Pancreas (tissue), 10 donors: Measurements from ENCODE around the gene PMAIP1. TPM values are rescaled to one million over a fixed set of nuclear protein-coding genes. Genes with fewer than 3 reads are reported as not detected.

ENCODE experiments used
- ATAC-seq, 4 donors: fragments of 200-7000 bp; cut with Tn5 transposase; one replicate each; pipeline versions ENCODE4 v1.8.0 to v1.9.1; 2020; ENCODE audit warnings: mild to moderate bottlenecking in 4 of 4, moderate library complexity in 4 of 4
- DNase-seq, 6 donors: peaks; one replicate each; pipeline ENCODE4 v3.0.0-alpha.2; 2020
- FAIRE-seq: peaks from 2 replicates; lab custom pipeline; 2012; peaks lifted over from hg19 to GRCh38; lab: Jason Lieb, UNC
- H3K27ac ChIP-seq, 4 donors: fragments of 200-600 bp; sonication (generic); 1 replicate in 3 of 4; 2 replicates in 1 of 4; pipeline versions ENCODE4 v1.5.0 to v1.8.0; 2020
- H3K27me3 ChIP-seq, 4 donors: fragments of 200-600 bp; one replicate each; pipeline ENCODE4 v1.8.0; 2021
- H3K36me3 ChIP-seq, 3 donors: fragments of 200-600 bp; sonication (generic) in 1 of 3; one replicate each; pipeline versions ENCODE4 v1.5.0 to v1.8.0; 2020 to 2021
- H3K4me1 ChIP-seq, 3 donors: fragments of 200-600 bp; one replicate each; pipeline ENCODE4 v1.8.0; 2021
- H3K4me3 ChIP-seq, 4 donors: fragments of 200-600 bp; sonication (generic) in 2 of 4; one replicate each; pipeline versions ENCODE4 v1.5.0 to v1.8.0; 2020 to 2021
- H3K9me3 ChIP-seq, 4 donors: fragments of 200-600 bp; one replicate each; pipeline ENCODE4 v1.8.0; 2021
- WGBS, 2 donors: extraction: QIAGEN DNeasy Blood & Tissue Kit; methylation state at CpG; one replicate each; pipeline ENCODE4 v1.1.7; 2013; 5-methylcytosine and 5-hydroxymethylcytosine counted together
- intact Hi-C, 3 donors: fragments of 100-400 bp; cut with DNase I; formaldehyde crosslinking; loops; one replicate each; pipeline versions ENCODE4 v1.11.1 to v1.14.2; 2022
- polyA plus RNA-seq, 2 donors: library from polyadenylated mRNA; stranded (reverse); fragments of 200-250 nt; gene quantifications; one replicate each; pipeline ENCODE4 v1.2.3, GENCODE V29; 2013
- total RNA-seq, 6 donors: library from RNA; stranded (reverse); fragmentation: NEBNext Ultra II Directional in 4 of 6; extraction: Animal tissue kit (Norgen Biotek cat#: 25700) in 4 of 6; gene quantifications; one replicate each; pipeline versions ENCODE4 v1.2.1 to v1.2.4, GENCODE V29; 2021 to 2023
- TF ChIP-seq, protein P1 (sequence below), 4 donors: fragments of 200-600 bp; sonication (generic) in 3 of 4; IDR thresholded peaks; one replicate each; pipeline versions ENCODE4 v1.5.0 to v1.8.0; 2021; ENCODE audit warnings: antibody characterized with exemption in 4 of 4
- donor health status: healthy with polysubstance abuse.
- donor health status: DM: no; HTN: no; CAD: no; lungs with moderate emphysema.
- donor health status: DM: no; HTN: no; CAD: no.
- donor health status: control.
- donor health status: control.
- donor health status: Bipolar disorder and iron deficiency.
- donor health status: DM: yes; HTN: yes; CAD: no.
- donor health status: DM: no; HTN: no; CAD: no.
- donor health status: DM: no; HTN: no; CAD: no.
- donor health status: DM: yes; HTN: yes; CAD: no.

The PMAIP1 gene
- total and polyA plus RNA-seq, 8 donors = 0.16 to 2.4 (median 0.65) TPM

DNA sequence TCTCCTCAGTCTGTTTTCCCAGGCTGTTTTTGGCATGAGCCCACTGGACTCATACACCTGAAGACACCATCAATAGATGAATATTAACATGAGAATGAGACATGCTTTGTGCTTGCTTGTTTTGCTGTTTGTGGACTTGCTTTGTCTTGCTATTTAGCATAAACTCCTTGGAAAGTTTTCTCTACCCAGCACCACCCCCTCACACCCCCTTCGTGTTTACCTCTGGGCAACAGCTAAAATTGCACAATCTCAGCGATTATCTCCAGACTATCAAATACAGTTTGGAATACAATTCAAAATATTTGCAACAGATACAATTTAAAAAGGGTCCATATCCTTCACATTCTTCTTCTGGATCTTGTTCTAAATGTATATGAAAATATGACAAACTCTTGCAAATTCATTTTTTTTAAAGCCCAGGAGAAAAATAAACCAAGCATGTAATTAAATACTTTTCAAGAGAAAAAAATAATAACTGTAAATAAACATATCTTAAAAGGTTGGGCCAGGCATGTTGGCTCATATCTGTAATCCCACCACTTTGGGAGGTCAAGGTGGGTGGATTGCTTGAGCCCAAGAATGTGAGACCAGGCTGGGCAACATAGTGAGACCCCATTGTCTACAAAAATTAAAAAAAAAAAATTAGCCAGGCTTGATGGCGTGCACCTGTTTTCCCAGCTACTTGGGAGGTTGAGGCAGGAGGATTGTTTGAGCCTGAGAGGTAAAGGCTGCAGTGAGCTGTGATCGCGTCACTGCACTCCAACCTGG is 32.3 kb upstream of the PMAIP1 start:
- no peaks in the 10 kb centered on the region for H3K27me3 ChIP-seq
- DNase-seq = no peak
- H3K36me3 ChIP-seq = no peaks in the 10 kb centered on the region
- H3K4me1 ChIP-seq = no peaks in the 10 kb centered on the region
- WGBS, 2 donors = 63 to 64% methylated on average over 5 of the region's 5 CpGs
- intact Hi-C loops = no loop called here
- TF ChIP-seq, protein P1, sequence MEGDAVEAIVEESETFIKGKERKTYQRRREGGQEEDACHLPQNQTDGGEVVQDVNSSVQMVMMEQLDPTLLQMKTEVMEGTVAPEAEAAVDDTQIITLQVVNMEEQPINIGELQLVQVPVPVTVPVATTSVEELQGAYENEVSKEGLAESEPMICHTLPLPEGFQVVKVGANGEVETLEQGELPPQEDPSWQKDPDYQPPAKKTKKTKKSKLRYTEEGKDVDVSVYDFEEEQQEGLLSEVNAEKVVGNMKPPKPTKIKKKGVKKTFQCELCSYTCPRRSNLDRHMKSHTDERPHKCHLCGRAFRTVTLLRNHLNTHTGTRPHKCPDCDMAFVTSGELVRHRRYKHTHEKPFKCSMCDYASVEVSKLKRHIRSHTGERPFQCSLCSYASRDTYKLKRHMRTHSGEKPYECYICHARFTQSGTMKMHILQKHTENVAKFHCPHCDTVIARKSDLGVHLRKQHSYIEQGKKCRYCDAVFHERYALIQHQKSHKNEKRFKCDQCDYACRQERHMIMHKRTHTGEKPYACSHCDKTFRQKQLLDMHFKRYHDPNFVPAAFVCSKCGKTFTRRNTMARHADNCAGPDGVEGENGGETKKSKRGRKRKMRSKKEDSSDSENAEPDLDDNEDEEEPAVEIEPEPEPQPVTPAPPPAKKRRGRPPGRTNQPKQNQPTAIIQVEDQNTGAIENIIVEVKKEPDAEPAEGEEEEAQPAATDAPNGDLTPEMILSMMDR (IDR thresholded peaks at IDR 0.05) = no peak
- H3K4me3 ChIP-seq = no peak overlapping the region
- no peak for ATAC-seq
- no peak for FAIRE-seq
- no peak overlapping the region for H3K27ac ChIP-seq
- no peaks in the 10 kb centered on the region for H3K9me3 ChIP-seq

DNA sequence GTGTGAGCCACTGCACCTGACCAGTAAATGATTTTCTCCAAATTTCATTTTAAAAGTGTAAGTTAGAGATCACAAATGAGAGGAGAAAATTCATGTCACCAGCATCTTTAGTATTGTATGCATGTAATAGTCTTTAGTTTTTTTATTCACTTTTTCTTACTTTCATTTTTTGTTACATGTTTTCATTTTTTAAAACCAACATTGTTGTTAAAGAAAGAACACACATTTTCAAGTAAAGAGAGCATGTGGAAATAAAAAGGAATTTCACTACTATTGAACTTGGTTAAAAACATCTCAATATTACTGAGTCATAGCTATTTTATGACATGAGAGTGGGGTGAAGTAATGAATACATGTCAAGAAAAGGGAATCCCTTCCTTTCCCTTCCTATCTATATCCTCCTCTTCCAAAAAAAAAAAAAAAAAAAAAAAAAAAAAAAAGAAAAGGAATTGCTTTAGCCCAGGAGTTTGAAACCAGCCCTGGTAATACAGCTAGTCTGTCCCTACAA is 29.1 kb upstream of the PMAIP1 start:
- FAIRE-seq (no peak), ATAC-seq (no peak), DNase-seq (no peak)
- TF ChIP-seq, protein P1 (IDR thresholded peaks at IDR 0.05) = no peak
- no peaks in the 10 kb centered on the region for H3K36me3 ChIP-seq
- intact Hi-C loops = no loop called here
- H3K4me3 ChIP-seq = no peak overlapping the region
- no peaks in the 10 kb centered on the region for H3K27me3 ChIP-seq
- no peaks in the 10 kb centered on the region for H3K9me3 ChIP-seq
- no peaks in the 10 kb centered on the region for H3K4me1 ChIP-seq
- no peak overlapping the region for H3K27ac ChIP-seq

- Histone ChIP-seq H3K4me3 (no peak overlapping the region), H3K36me3 (no peaks in the 10 kb centered on the region), H3K27me3 (no peaks in the 10 kb centered on the region), H3K4me1 (no peaks in the 10 kb centered on the region), H3K27ac (no peak overlapping the region), H3K9me3 (no peaks in the 10 kb centered on the region)
- no peak for DNase-seq
- WGBS, 2 donors = 47 to 57% methylated on average over 10 of the region's 10 CpGs
- TF ChIP-seq, protein P1 (IDR thresholded peaks at IDR 0.05) = no peak
- FAIRE-seq = no peak
- ATAC-seq = no peak
- intact Hi-C loops = no loop called here
Measured at GRCh38 chr18:59871711-59872362, 28.0 kb upstream of the PMAIP1 start.

DNA sequence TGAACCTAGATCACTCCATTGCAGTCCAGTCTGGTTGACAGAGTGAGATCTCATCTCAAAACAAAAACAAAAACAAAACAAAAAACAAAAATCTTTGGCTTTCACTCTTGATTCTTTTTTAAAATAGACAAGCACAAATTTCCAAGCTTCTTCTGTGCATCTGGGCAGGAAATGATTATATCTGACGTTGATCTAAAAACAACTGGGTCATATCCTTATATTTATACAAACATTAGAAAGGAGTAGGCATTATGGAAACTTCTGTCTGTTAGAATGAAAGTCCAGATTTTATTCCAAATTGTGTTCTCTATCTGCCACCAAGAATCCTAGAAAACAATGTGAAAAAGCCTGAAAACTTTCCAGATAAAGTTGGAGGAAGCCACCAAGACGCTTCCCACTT is 26.2 kb upstream of the PMAIP1 start:
- Histone ChIP-seq H3K4me3 (no peak overlapping the region), H3K9me3 (no peaks in the 10 kb centered on the region), H3K36me3 (no peaks in the 10 kb centered on the region), H3K27me3 (no peaks in the 10 kb centered on the region), H3K4me1 (no peaks in the 10 kb centered on the region), H3K27ac (no peak overlapping the region)
- TF ChIP-seq, protein P1 (IDR thresholded peaks at IDR 0.05) = no peak
- DNase-seq = no peak
- no peak for ATAC-seq
- no peak for FAIRE-seq
- WGBS, 2 donors = 68 to 73% methylated on average over 2 of the region's 2 CpGs
- intact Hi-C loops = no loop called here

DNA sequence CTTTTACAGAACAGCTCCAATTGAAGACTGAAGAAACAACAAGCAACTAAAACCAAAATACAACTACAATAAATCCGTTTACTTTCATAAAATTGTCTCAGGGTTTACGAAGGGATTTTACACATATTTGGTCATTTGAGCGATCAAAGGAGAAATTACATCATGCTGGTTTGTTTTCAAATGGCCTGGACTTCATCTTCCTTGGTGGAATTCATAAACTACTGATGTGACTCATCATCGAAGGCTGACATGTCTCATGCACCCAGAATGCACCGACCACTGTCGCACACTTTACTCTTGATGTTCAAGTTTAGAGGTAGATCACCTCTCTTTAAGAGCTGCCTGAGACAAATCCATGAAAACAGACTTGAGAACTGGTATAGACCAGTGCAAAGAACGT is 25.6 kb upstream of the PMAIP1 start:
- WGBS, 2 donors = 84 to 85% methylated on average over 7 of the region's 7 CpGs
- ATAC-seq (no peak), DNase-seq (no peak), FAIRE-seq (no peak)
- no peak overlapping the region for H3K27ac ChIP-seq
- H3K4me3 ChIP-seq = no peak overlapping the region
- intact Hi-C loops = no loop called here
- TF ChIP-seq, protein P1 (IDR thresholded peaks at IDR 0.05) = no peak
- no peaks in the 10 kb centered on the region for H3K36me3 ChIP-seq
- no peaks in the 10 kb centered on the region for H3K4me1 ChIP-seq
- no peaks in the 10 kb centered on the region for H3K9me3 ChIP-seq
- H3K27me3 ChIP-seq = no peaks in the 10 kb centered on the region
